H9 (cell line): ENCODE results near the gene ZC3H18. TPM values are rescaled to one million over a fixed set of nuclear protein-coding genes. Genes with fewer than 3 reads are reported as not detected.

Experiments used
- DNase-seq: peaks from one replicate; pipeline ENCODE4 v3.0.0-alpha.2; 2017
- H2AFZ ChIP-seq: one replicate; pipeline ENCODE4 v1.6.1; 2013; ENCODE audit warnings: mild to moderate bottlenecking, low read length, control low read depth, moderate library complexity
- H2AK5ac ChIP-seq: 2 replicates; pipeline ENCODE4 v1.6.1; 2013; ENCODE audit warnings: low read length, control low read depth, mixed read lengths; ENCODE audit not compliant: insufficient read length
- H2BK120ac ChIP-seq: one replicate; pipeline ENCODE4 v1.6.1; 2013; ENCODE audit warnings: low read depth, mild to moderate bottlenecking, low read length, control low read depth, inconsistent platforms; ENCODE audit not compliant: poor library complexity, severe bottlenecking
- H2BK12ac ChIP-seq: 2 replicates; pipeline ENCODE4 v1.6.1; 2013; ENCODE audit warnings: low read length, control low read depth, mixed read lengths, low read depth; ENCODE audit not compliant: insufficient read length
- H2BK15ac ChIP-seq: 2 replicates; pipeline ENCODE4 v1.6.1; 2013; ENCODE audit warnings: low read depth, low read length, control low read depth
- H2BK20ac ChIP-seq: one replicate; pipeline ENCODE4 v1.6.1; 2013; ENCODE audit warnings: low read depth, mild to moderate bottlenecking, low read length, control low read depth, inconsistent platforms; ENCODE audit not compliant: poor library complexity, severe bottlenecking
- H2BK5ac ChIP-seq: 2 replicates; pipeline ENCODE4 v1.6.1; 2013; ENCODE audit warnings: low read length, control low read depth, mixed read lengths; ENCODE audit not compliant: insufficient read length
- H3K14ac ChIP-seq: 2 replicates; pipeline ENCODE4 v1.6.1; 2013; ENCODE audit warnings: low read length, control low read depth; ENCODE audit not compliant: insufficient read depth
- H3K18ac ChIP-seq: 2 replicates; pipeline ENCODE4 v1.6.1; 2013; ENCODE audit warnings: low read depth, mild to moderate bottlenecking, mixed read lengths, low read length, control low read depth; ENCODE audit not compliant: insufficient read length
- H3K23ac ChIP-seq: 2 replicates; pipeline ENCODE4 v1.6.1; 2013; ENCODE audit warnings: low read length, control low read depth, mixed read lengths, low read depth; ENCODE audit not compliant: insufficient read length
- H3K23me2 ChIP-seq: 2 replicates; pipeline ENCODE4 v1.6.1; 2013; ENCODE audit warnings: low read depth, mild to moderate bottlenecking, mixed read lengths, low read length, control low read depth; ENCODE audit not compliant: insufficient read length, poor library complexity, severe bottlenecking
- H3K27ac ChIP-seq: 2 replicates; pipeline ENCODE4 v1.5.1; 2013; ENCODE audit warnings: low read length, control low read depth, mixed read lengths, low read depth; ENCODE audit not compliant: insufficient read length
- H3K27me3 ChIP-seq: 2 replicates; pipeline ENCODE4 v1.6.1; 2013; ENCODE audit warnings: low read length, control low read depth, inconsistent platforms; ENCODE audit not compliant: insufficient read depth
- H3K4ac ChIP-seq: 2 replicates; pipeline ENCODE4 v1.6.1; 2013; ENCODE audit warnings: low read depth, mild to moderate bottlenecking, control low read depth, inconsistent platforms, low read length, moderate library complexity
- H3K4me1 ChIP-seq: 2 replicates; pipeline ENCODE4 v1.6.1; 2013; ENCODE audit warnings: low read length, control low read depth, inconsistent platforms; ENCODE audit not compliant: insufficient read depth
- H3K4me2 ChIP-seq: 2 replicates; pipeline ENCODE4 v1.6.1; 2013; ENCODE audit warnings: low read length, control low read depth, mixed read lengths; ENCODE audit not compliant: insufficient read length, insufficient read depth
- H3K56ac ChIP-seq: 2 replicates; pipeline ENCODE4 v1.6.1; 2013; ENCODE audit warnings: low read depth, mild to moderate bottlenecking, mixed read lengths, low read length, control low read depth; ENCODE audit not compliant: insufficient read length
- H3K79me1 ChIP-seq: 2 replicates; pipeline ENCODE4 v1.6.1; 2013; ENCODE audit warnings: low read depth, mild to moderate bottlenecking, moderate library complexity, low read length, control low read depth, inconsistent platforms; ENCODE audit not compliant: insufficient read depth, poor library complexity, severe bottlenecking
- H3K79me2 ChIP-seq: 2 replicates; pipeline ENCODE4 v1.6.1; 2013; ENCODE audit warnings: low read length, control low read depth, inconsistent platforms; ENCODE audit not compliant: insufficient read depth
- H3K9ac ChIP-seq: 2 replicates; pipeline ENCODE4 v1.6.1; 2013; ENCODE audit warnings: low read length, control low read depth, mixed read lengths; ENCODE audit not compliant: insufficient read length; ENCODE audit errors: extremely low read depth
- H3K9me3 ChIP-seq: one replicate; pipeline ENCODE4 v1.6.1; 2013; ENCODE audit warnings: low read depth, low read length, inconsistent platforms; ENCODE audit not compliant: control insufficient read depth
- H3T11ph ChIP-seq: one replicate; pipeline ENCODE4 v1.6.1; 2013; ENCODE audit warnings: mild to moderate bottlenecking, low read length, control low read depth, inconsistent platforms
- H4K20me1 ChIP-seq: one replicate; pipeline ENCODE4 v1.6.1; 2013; ENCODE audit not compliant: control insufficient read depth, insufficient read length, insufficient read depth
- H4K5ac ChIP-seq: 2 replicates; pipeline ENCODE4 v1.6.1; 2013; ENCODE audit warnings: low read depth, mild to moderate bottlenecking, mixed read lengths, low read length, control low read depth; ENCODE audit not compliant: insufficient read length
- H4K8ac ChIP-seq: replicated peaks from 2 replicates; pipeline ENCODE4 v1.6.1; 2013; ENCODE audit warnings: low read length, control low read depth, mixed read lengths, low read depth; ENCODE audit not compliant: insufficient read length
- H4K91ac ChIP-seq: 2 replicates; pipeline ENCODE4 v1.6.1; 2013; ENCODE audit warnings: low read depth, mild to moderate bottlenecking, moderate library complexity, mixed read lengths, low read length, control low read depth; ENCODE audit not compliant: insufficient read length
- H3K27ac Mint-ChIP-seq, 3 experiments: 2 replicates in 2 of 3; 3 replicates in 1 of 3; pipeline ENCODE4 v1.8.0; 2020 to 2021; ENCODE audit warnings: mixed read lengths in 3 of 3, mild to moderate bottlenecking in 1 of 3, moderate library complexity in 1 of 3
- H3K27me3 Mint-ChIP-seq: 2 replicates; pipeline ENCODE4 v1.8.0; 2021; ENCODE audit warnings: low read depth, mild to moderate bottlenecking, moderate library complexity, mixed read lengths
- H3K36me3 Mint-ChIP-seq, 3 experiments: 2 replicates in 2 of 3; 3 replicates in 1 of 3; pipeline ENCODE4 v1.8.0; 2020 to 2021; ENCODE audit warnings: low read depth in 3 of 3, mixed read lengths in 3 of 3; ENCODE audit not compliant: insufficient read depth in 1 of 3
- H3K4me1 Mint-ChIP-seq, 2 experiments: 2 replicates each; pipeline ENCODE4 v1.8.0; 2020; ENCODE audit warnings: mixed read lengths in 2 of 2
- H3K4me3 Mint-ChIP-seq, 2 experiments: 2 replicates in 1 of 2; 3 replicates in 1 of 2; pipeline ENCODE4 v1.8.0; 2020 to 2021; ENCODE audit warnings: mild to moderate bottlenecking in 2 of 2, mixed read lengths in 2 of 2, moderate library complexity in 1 of 2
- H3K9me3 Mint-ChIP-seq, 2 experiments: 2 replicates in 1 of 2; 3 replicates in 1 of 2; pipeline ENCODE4 v1.8.0; 2020; ENCODE audit warnings: mild to moderate bottlenecking in 2 of 2, mixed read lengths in 2 of 2, moderate library complexity in 1 of 2
- WGBS: extraction: QIAGEN DNeasy Blood & Tissue Kit; methylation state at CpG from one replicate; pipeline ENCODE4 v1.1.7; 2013; ENCODE audit warnings: missing lambda C conversion rate, low lambda C conversion rate, mixed read lengths; ENCODE audit not compliant: insufficient read length; ENCODE audit errors: extremely low coverage; 5-methylcytosine and 5-hydroxymethylcytosine counted together
- total RNA-seq: library from RNA; stranded (reverse); gene quantifications from 2 replicates; pipeline ENCODE4 v1.2.1, GENCODE V29; 2021
- TF ChIP-seq, protein P1 (sequence below): fragments of 200-600 bp; sonication (generic); conservative IDR thresholded peaks from 3 replicates; pipeline ENCODE4 v1.8.0; 2021; ENCODE audit warnings: antibody characterized with exemption, mild to moderate bottlenecking

Gene ZC3H18
- total RNA-seq, 1 experiment from 2014 or later, result 69.7 TPM

DNA sequence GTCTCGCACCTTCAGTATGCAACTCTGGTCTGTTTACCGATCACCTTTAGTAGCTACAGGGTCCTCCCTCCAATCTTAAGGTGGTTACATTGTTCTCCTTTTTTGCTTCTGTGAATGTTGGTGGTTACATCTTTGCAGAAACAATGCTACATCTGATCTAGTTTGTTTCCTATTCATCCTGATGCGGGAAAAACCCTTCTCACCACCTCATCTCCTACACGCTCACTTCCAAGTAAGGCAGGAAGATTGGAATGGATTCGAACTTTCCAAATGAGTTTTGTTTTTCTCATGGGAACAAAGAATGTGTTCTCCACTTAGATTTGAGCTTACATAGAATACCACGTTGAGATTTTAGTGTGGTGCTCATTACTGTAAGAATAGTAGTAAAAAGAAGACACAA, 14.5 kb downstream of the ZC3H18 start:
- no peak overlapping the region for H3K14ac ChIP-seq
- no peak overlapping the region for H4K91ac ChIP-seq
- TF ChIP-seq, protein P1, sequence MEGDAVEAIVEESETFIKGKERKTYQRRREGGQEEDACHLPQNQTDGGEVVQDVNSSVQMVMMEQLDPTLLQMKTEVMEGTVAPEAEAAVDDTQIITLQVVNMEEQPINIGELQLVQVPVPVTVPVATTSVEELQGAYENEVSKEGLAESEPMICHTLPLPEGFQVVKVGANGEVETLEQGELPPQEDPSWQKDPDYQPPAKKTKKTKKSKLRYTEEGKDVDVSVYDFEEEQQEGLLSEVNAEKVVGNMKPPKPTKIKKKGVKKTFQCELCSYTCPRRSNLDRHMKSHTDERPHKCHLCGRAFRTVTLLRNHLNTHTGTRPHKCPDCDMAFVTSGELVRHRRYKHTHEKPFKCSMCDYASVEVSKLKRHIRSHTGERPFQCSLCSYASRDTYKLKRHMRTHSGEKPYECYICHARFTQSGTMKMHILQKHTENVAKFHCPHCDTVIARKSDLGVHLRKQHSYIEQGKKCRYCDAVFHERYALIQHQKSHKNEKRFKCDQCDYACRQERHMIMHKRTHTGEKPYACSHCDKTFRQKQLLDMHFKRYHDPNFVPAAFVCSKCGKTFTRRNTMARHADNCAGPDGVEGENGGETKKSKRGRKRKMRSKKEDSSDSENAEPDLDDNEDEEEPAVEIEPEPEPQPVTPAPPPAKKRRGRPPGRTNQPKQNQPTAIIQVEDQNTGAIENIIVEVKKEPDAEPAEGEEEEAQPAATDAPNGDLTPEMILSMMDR, result no peak
- peaks cover 6% of the 10 kb centered on the region for H3K79me1 ChIP-seq
- H3K27me3 Mint-ChIP-seq, result no peaks in the 10 kb centered on the region
- H2BK20ac ChIP-seq, result no peak overlapping the region
- no peak overlapping the region for H3K4me3 Mint-ChIP-seq
- no peak overlapping the region for H2BK15ac ChIP-seq
- H3K27ac Mint-ChIP-seq, result no peak overlapping the region; a peak in 1 of 7 replicates
- H3K4ac ChIP-seq, result no peak overlapping the region
- H2BK12ac ChIP-seq, result no peak overlapping the region
- H3K4me2 ChIP-seq, result no peak overlapping the region
- H3K9me3 ChIP-seq, result no peaks in the 10 kb centered on the region
- H3K9me3 Mint-ChIP-seq, result no peaks in the 10 kb centered on the region
- WGBS, result no CpG with 5 or more reads among the region's 6 CpGs
- H3K4me1 ChIP-seq, result no peaks in the 10 kb centered on the region
- no peak overlapping the region for H4K8ac ChIP-seq
- H3T11ph ChIP-seq, result no peak overlapping the region
- H2BK5ac ChIP-seq, result no peak overlapping the region
- H3K4me1 Mint-ChIP-seq, result no peaks in the 10 kb centered on the region
- H3K27me3 ChIP-seq, result no peaks in the 10 kb centered on the region
- H3K9ac ChIP-seq, result no peak overlapping the region
- H2AK5ac ChIP-seq, result no peak overlapping the region
- H4K5ac ChIP-seq, result no peak overlapping the region
- no peaks in the 10 kb centered on the region for H3K23me2 ChIP-seq
- H4K20me1 ChIP-seq, result peaks cover 3% of the 10 kb centered on the region
- H3K56ac ChIP-seq, result no peak overlapping the region
- H3K79me2 ChIP-seq, result peaks cover 11% of the 10 kb centered on the region
- H3K27ac ChIP-seq, result no peak overlapping the region
- no peak overlapping the region for H3K18ac ChIP-seq
- H2AFZ ChIP-seq, result no peak overlapping the region
- H3K23ac ChIP-seq, result no peak overlapping the region
- DNase-seq, result no peak
- H2BK120ac ChIP-seq, result no peak overlapping the region
- peaks cover 26 to 72% (median 65%) of the 10 kb centered on the region in 3 experiments; a peak in 6 of 7 replicates for H3K36me3 Mint-ChIP-seq
